IPS-11a (cell line): ENCODE results near the gene LRRC38.
A peak's percentile ranks its signal among the peaks of the same experiment; 100 is the strongest.

Experiments
- H3K4me3 ChIP-seq: one replicate; pipeline ENCODE4 v1.5.1; 2013; ENCODE audit warnings: low read depth, low read length, control low read depth

The LRRC38 gene

GRCh38 chr1:13517193-13517812, 3.5 kb upstream of the LRRC38 start:
- no peak overlapping the region for H3K4me3 ChIP-seq

- H3K4me3 ChIP-seq, result no peak overlapping the region
Measured at GRCh38 chr1:13516606-13517005, 2.8 kb upstream of the LRRC38 start.

- no peak overlapping the region for H3K4me3 ChIP-seq
Measured at GRCh38 chr1:13514821-13515220, 1.0 kb upstream of the LRRC38 start.

- H3K4me3 ChIP-seq, result peak overlapping the region; percentile 30
Measured at GRCh38 chr1:13513063-13513894, 524 bp downstream of the LRRC38 start.

- no peak overlapping the region for H3K4me3 ChIP-seq
Measured at GRCh38 chr1:13512472-13512871, 1.3 kb downstream of the LRRC38 start.

GRCh38 chr1:13510499-13510898, 3.3 kb downstream of the LRRC38 start:
- no peak overlapping the region for H3K4me3 ChIP-seq

- H3K4me3 ChIP-seq, result no peak overlapping the region
Measured at GRCh38 chr1:13507075-13507474, 6.7 kb downstream of the LRRC38 start.

GRCh38 chr1:13505020-13505419, 8.8 kb downstream of the LRRC38 start:
- H3K4me3 ChIP-seq, result no peak overlapping the region

GRCh38 chr1:13500806-13501205, 13.0 kb downstream of the LRRC38 start:
- H3K4me3 ChIP-seq, result no peak overlapping the region

- no peak overlapping the region for H3K4me3 ChIP-seq
Measured at GRCh38 chr1:13499422-13499821, 14.4 kb downstream of the LRRC38 start.

GRCh38 chr1:13498553-13498952, 15.2 kb downstream of the LRRC38 start:
- no peak overlapping the region for H3K4me3 ChIP-seq

- no peak overlapping the region for H3K4me3 ChIP-seq
Measured at GRCh38 chr1:13495186-13495585, 18.6 kb downstream of the LRRC38 start.

- H3K4me3 ChIP-seq, result no peak overlapping the region
Measured at GRCh38 chr1:13494712-13495111, 19.1 kb downstream of the LRRC38 start.

GRCh38 chr1:13494025-13494424, 19.8 kb downstream of the LRRC38 start:
- H3K4me3 ChIP-seq, result no peak overlapping the region

GRCh38 chr1:13492711-13493110, 21.1 kb downstream of the LRRC38 start:
- no peak overlapping the region for H3K4me3 ChIP-seq

GRCh38 chr1:13487957-13488356, 25.8 kb downstream of the LRRC38 start:
- no peak overlapping the region for H3K4me3 ChIP-seq

GRCh38 chr1:13487143-13487868, 26.5 kb downstream of the LRRC38 start:
- H3K4me3 ChIP-seq, result no peak overlapping the region

GRCh38 chr1:13483946-13484345, 29.9 kb downstream of the LRRC38 start:
- no peak overlapping the region for H3K4me3 ChIP-seq

- no peak overlapping the region for H3K4me3 ChIP-seq
Measured at GRCh38 chr1:13482600-13482999, 31.2 kb downstream of the LRRC38 start.

- no peak overlapping the region for H3K4me3 ChIP-seq
Measured at GRCh38 chr1:13479171-13479856, 34.5 kb downstream of the LRRC38 start.

- no peak overlapping the region for H3K4me3 ChIP-seq
Measured at GRCh38 chr1:13478692-13479091, 35.1 kb downstream of the LRRC38 start.
